ENCODE data around the gene TBXT. TPM values are rescaled to one million over a fixed set of nuclear protein-coding genes. Genes with fewer than 3 reads are reported as not detected.

TBXT gene
- total and polyA plus RNA-seq, 9 of the 15 experiments (the other 6 are each of a cell fraction or from before 2014, with no cell fraction given): not detected

DNA sequence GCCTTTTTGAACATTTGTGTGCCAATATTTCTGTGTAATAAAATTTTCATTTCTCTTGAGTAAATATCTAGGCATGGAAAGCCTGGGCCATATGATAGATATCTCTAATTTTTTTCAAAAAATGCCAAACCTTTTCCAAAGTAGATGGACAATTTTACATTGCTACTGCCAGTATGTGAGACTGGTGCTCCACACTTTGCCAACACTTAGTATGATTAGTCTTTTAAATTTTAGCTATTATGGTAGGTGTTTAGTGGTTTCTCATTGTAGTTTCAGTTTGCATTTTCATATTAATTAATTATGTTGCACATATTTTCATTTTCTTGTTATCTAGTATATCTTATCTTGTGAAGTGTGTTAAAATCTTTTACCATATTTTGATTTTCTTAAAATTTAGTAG lies 52.0 kb downstream of the TBXT start:
- H3K9me1 ChIP-seq (ENCODE audit: control insufficient read depth, insufficient read depth, low read length): no peaks in the 10 kb centered on the region
- in situ Hi-C loops (cut with MboI) (no loop called here), intact Hi-C loops (cut with micrococcal nuclease) (no loop called here)
- no peaks in the 10 kb centered on the region for H3K4me1 ChIP-seq (replicated peaks in 1 of 2; ENCODE audit: control insufficient read depth in 2 of 2, insufficient read depth in 2 of 2, low read length in 2 of 2)
- H3K79me2 ChIP-seq (ENCODE audit: control insufficient read depth, insufficient read depth, low read length): no peaks in the 10 kb centered on the region
- DNase-seq (ENCODE audit: extremely low read depth in 1 of 4, low spot score in 3 of 4): no peak
- no peak for TF ChIP-seq PHF21A (IDR thresholded peaks at IDR 0.05; ENCODE audit: borderline replicate concordance, low read depth)
- TF ChIP-seq ZNF184 (CRISPR knock-in tag; IDR thresholded peaks at IDR 0.05): 0 out of 2 replicates have a peak, but pooled peaks have one; percentile 39
- TF ChIP-seq NR2F6 (CRISPR knock-in tag; IDR thresholded peaks at IDR 0.05): no peak
- TF ChIP-seq RBM25 (IDR thresholded peaks at IDR 0.05; ENCODE audit: low read depth, low read length, severe bottlenecking): peak; percentile 57
- no peak for ATAC-seq
- ChIA-PET CTCF (ENCODE audit: low intra/inter-chr PET ratio) (no interaction called here), POLR2A (no interaction called here)
- no TSS peak for BruUV-seq (replicated peaks)
- H3K4me2 ChIP-seq (ENCODE audit: insufficient read depth, low read length): no peak overlapping the region
- H3K27ac ChIP-seq (ENCODE audit: extremely low read depth, low read depth, low read length): no peak overlapping the region
- no peak overlapping the region for H3K4me3 ChIP-seq
- peak; percentile 23 for FAIRE-seq
- H2AFZ ChIP-seq (ENCODE audit: low read depth, low read length): no peak overlapping the region
- H3K9me3 ChIP-seq (replicated peaks; ENCODE audit: control insufficient read depth, insufficient read depth, low read depth, low read length): no peaks in the 10 kb centered on the region
- no peaks in the 10 kb centered on the region for H3K36me3 ChIP-seq (ENCODE audit: control insufficient read depth, insufficient read depth, low read length)
- peaks cover 0 to 18% of the 10 kb centered on the region in 2 experiments; a peak in 3 of 5 replicates for H3K27me3 ChIP-seq (ENCODE audit: control insufficient read depth in 2 of 2, insufficient read depth in 2 of 2, low read length in 2 of 2)
- no peak overlapping the region for H3K9ac ChIP-seq (ENCODE audit: insufficient read depth in 1 of 2, low read depth in 2 of 2, low read length in 2 of 2)
- H4K20me1 ChIP-seq (replicated peaks; ENCODE audit: control insufficient read depth, insufficient read depth, low read length): no peaks in the 10 kb centered on the region

- Histone ChIP-seq H3K27me3 (ENCODE audit: control insufficient read depth in 2 of 2, insufficient read depth in 2 of 2, low read length in 2 of 2) (peaks cover 0 to 18% of the 10 kb centered on the region in 2 experiments; a peak in 3 of 5 replicates), H3K4me3 (no peak overlapping the region), H3K9me3 (replicated peaks; ENCODE audit: control insufficient read depth, insufficient read depth, low read depth, low read length) (no peaks in the 10 kb centered on the region), H3K9ac (ENCODE audit: insufficient read depth in 1 of 2, low read depth in 2 of 2, low read length in 2 of 2) (no peak overlapping the region), H2AFZ (ENCODE audit: low read depth, low read length) (no peak overlapping the region), H3K27ac (ENCODE audit: extremely low read depth, low read depth, low read length) (no peak overlapping the region), H3K4me2 (ENCODE audit: insufficient read depth, low read length) (no peak overlapping the region), H4K20me1 (replicated peaks; ENCODE audit: control insufficient read depth, insufficient read depth, low read length) (no peaks in the 10 kb centered on the region), H3K36me3 (ENCODE audit: control insufficient read depth, insufficient read depth, low read length) (no peaks in the 10 kb centered on the region), H3K79me2 (ENCODE audit: control insufficient read depth, insufficient read depth, low read length) (no peaks in the 10 kb centered on the region), H3K9me1 (ENCODE audit: control insufficient read depth, insufficient read depth, low read length) (no peaks in the 10 kb centered on the region), H3K4me1 (replicated peaks in 1 of 2; ENCODE audit: control insufficient read depth in 2 of 2, insufficient read depth in 2 of 2, low read length in 2 of 2) (no peaks in the 10 kb centered on the region)
- peak; percentile 11 for FAIRE-seq
- BruUV-seq (replicated peaks): no TSS peak
- intact Hi-C loops (cut with micrococcal nuclease): no loop called here
- CTCF ChIA-PET (ENCODE audit: low intra/inter-chr PET ratio): no interaction called here
- POLR2A ChIA-PET: no interaction called here
- WGBS (ENCODE audit: insufficient coverage, low coverage, missing lambda C conversion rate): 2% methylated on average over 11 of the region's 11 CpGs
- in situ Hi-C loops (cut with MboI): no loop called here
- DNase-seq (ENCODE audit: extremely low read depth in 1 of 4, low spot score in 3 of 4): no peak
- peak; percentile 34; the same call in 1 of the 3 replicates for ATAC-seq
- TF ChIP-seq KLF1 (tag; IDR thresholded peaks at IDR 0.05) (no peak), FOSL1 (tag; conservative IDR thresholded peaks at IDR 0.05) (peak; percentile 59), FOXJ2 (tag; IDR thresholded peaks at IDR 0.05) (no peak), RFX1 (IDR thresholded peaks at IDR 0.05) (0 out of 2 replicates have a peak, but pooled peaks have one; percentile 8), POU5F1 (IDR thresholded peaks at IDR 0.05; ENCODE audit: borderline replicate concordance, low read depth, low read length, partially characterized antibody) (no peak), NFXL1 (CRISPR knock-in tag; IDR thresholded peaks at IDR 0.05) (no peak), JUND (IDR thresholded peaks at IDR 0.05; ENCODE audit: borderline replicate concordance, low read depth, low read length) (no peak), JUND (tag; IDR thresholded peaks at IDR 0.05; ENCODE audit: borderline replicate concordance, low read depth, low read length) (peak; percentile 45; the same call in 1 of the 3 replicates), SMARCC2 (IDR thresholded peaks at IDR 0.05; ENCODE audit: low read depth) (no peak), ZBTB7A (IDR thresholded peaks at IDR 0.05; ENCODE audit: borderline replicate concordance, control insufficient read depth, low read depth, low read length) (no peak), PURB (CRISPR knock-in tag; IDR thresholded peaks at IDR 0.05; ENCODE audit: low read depth) (no peak), NR2C1 (IDR thresholded peaks at IDR 0.05) (no peak), NR2C1 (tag; IDR thresholded peaks at IDR 0.05) (no peak)
- TF ChIP-seq, protein P1, sequence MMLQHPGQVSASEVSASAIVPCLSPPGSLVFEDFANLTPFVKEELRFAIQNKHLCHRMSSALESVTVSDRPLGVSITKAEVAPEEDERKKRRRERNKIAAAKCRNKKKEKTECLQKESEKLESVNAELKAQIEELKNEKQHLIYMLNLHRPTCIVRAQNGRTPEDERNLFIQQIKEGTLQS (IDR thresholded peaks at IDR 0.05): peak; percentile 14; the same call in 1 of the 2 replicates
- TF ChIP-seq, protein P1 (CRISPR knock-in tag; conservative IDR thresholded peaks at IDR 0.05): no peak
Measured at GRCh38 chr6:166112580-166112979, 55.1 kb downstream of the TBXT start.

Measured in K562 (cell line).